LNCaP clone FGC (cell line): ENCODE measurements around the gene CCDC110.
A peak's percentile ranks its signal among the peaks of the same experiment; 100 is the strongest.

Source experiments
- DNase-seq: peaks from one replicate; pipeline ENCODE4 v3.0.0-alpha.2; 2011; ENCODE audit warnings: low read depth
- H3K4me3 ChIP-seq: 2 replicates; pipeline ENCODE4 v1.5.1; 2011; ENCODE audit warnings: mild to moderate bottlenecking, low read depth, low read length, control low read depth
- CTCF ChIP-seq: IDR thresholded peaks from 2 replicates; pipeline ENCODE4 v1.5.1; 2012; ENCODE audit warnings: mild to moderate bottlenecking; ENCODE audit not compliant: control insufficient read depth, insufficient read depth; ENCODE audit errors: extremely low read depth

CCDC110 gene

DNA sequence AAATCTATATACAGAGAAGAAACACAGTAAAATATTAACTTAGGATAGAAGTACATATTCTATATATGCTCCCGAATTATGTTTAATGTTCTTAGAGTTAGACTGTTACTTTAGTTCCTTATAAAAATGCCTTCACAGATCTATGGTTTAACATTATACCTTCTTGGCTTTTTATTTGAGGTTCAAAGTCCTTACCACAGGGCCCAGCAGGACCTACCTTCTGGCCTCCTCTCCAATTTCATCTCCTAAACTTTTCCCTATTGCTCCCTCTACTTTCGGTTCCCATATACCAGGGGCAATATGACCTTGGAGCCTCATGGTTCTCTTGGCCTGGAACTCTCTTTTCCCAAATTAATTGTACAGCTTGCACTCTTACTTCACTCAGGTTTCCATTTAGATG is 63.1 kb downstream of the CCDC110 start:
- no peak for DNase-seq
- TF ChIP-seq CTCF, result no peak
- no peak overlapping the region for H3K4me3 ChIP-seq

- no peak overlapping the region for H3K4me3 ChIP-seq
- no peak for DNase-seq
- TF ChIP-seq CTCF, result no peak
These were observed 66.1 kb downstream of the CCDC110 start for GRCh38 chr4:185405296-185405999.

DNA sequence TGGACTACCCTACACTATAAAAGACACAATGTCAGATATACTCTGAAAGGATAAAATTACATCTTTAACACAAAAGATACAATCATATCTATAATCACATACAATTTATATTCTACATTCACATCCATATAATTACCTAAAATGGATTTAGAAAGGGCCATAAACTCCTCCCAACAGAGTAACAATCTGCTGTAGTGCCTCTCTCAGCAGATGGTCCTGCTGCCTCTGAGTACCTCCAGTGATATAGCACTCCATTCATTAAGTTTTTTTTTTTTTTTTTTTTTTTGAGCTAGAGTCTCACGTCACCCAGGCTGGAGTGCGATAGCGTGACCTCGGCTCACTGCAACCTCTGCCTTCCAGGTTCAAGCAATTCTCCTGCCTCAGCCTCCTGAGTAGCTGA is 67.5 kb downstream of the CCDC110 start:
- no peak for TF ChIP-seq CTCF
- H3K4me3 ChIP-seq, result no peak overlapping the region
- DNase-seq, result no peak

GRCh38 chr4:185399466-185399865 is 72.1 kb downstream of the CCDC110 start:
- peak; percentile 56 for DNase-seq
- no peak for TF ChIP-seq CTCF
- peak overlapping the region; percentile 40 for H3K4me3 ChIP-seq

- no peak for DNase-seq
- TF ChIP-seq CTCF, result no peak
- peak overlapping the region; percentile 40; the same call in 1 of the 2 replicates for H3K4me3 ChIP-seq
These were observed 72.9 kb downstream of the CCDC110 start for GRCh38 chr4:185398618-185399017.

DNA sequence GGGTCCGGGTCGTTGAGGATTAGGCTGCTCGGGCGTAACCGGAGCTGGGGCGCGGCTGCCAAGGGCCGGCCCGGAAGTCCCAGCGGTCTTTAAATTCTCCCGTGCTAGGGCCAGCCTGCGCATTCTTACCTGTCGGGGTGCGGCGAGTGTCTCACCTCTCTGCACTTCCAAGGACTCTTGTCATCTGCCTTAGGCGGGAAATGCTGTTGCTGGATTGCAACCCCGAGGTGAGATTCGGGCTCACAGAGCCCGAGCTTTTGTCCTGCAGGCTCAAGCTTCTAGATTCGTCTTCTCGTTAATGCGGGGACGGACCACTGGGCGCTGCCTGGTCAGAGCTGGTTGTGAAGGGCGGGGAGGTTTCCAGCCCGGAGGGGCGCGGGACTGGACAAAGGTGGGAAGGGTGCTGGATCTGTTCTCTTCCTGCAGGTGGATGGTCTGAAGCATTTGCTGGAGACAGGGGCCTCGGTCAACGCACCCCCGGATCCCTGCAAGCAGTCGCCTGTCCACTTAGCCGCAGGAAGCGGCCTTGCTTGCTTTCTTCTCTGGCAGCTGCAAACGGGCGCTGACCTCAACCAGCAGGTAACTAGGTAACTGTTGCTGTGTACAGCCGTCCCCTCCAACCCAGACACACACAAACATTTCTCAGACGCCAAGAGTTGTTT is 74.7 kb downstream of the CCDC110 start, which contains the start of gene ANKRD37:
Gene ANKRD37 (plus strand): TSS at position 118 of the 662 bp plus-strand sequence. CDS start 83 bp downstream, at position 201.
- H3K4me3 ChIP-seq, result peak within 1 kb of the TSS; percentile 59
- TF ChIP-seq CTCF, result no peak
- DNase-seq, result peak; percentile 58
